Inflammatory macrophage treated with lipopolysaccharide for 4 hours (primary cell): ENCODE data around the gene ATXN7L1.
"Not testable (repeated sequence)": the region's sequence is repeated elsewhere in the genome, so short reads cannot be mapped to it uniquely, and the experiment has no call there.

Experiments
- DNase-seq: peaks from one replicate; pipeline ENCODE4 v3.0.0-alpha.2; 2020

Gene ATXN7L1

GRCh38 chr7:105857009-105857952 is 19.1 kb downstream of the ATXN7L1 start:
- DNase-seq: no peak

GRCh38 chr7:105854498-105854897 is 21.9 kb downstream of the ATXN7L1 start:
- no peak for DNase-seq

- no peak for DNase-seq
Measured at GRCh38 chr7:105853931-105854419, 22.4 kb downstream of the ATXN7L1 start.

GRCh38 chr7:105851064-105851463 is 25.3 kb downstream of the ATXN7L1 start:
- no peak for DNase-seq

GRCh38 chr7:105849122-105849855 is 27.1 kb downstream of the ATXN7L1 start:
- DNase-seq: no peak

- no peak for DNase-seq
Measured at GRCh38 chr7:105846404-105846803, 30.0 kb downstream of the ATXN7L1 start.

- not testable (repeated sequence) for DNase-seq
Measured at GRCh38 chr7:105844681-105845080, 31.7 kb downstream of the ATXN7L1 start.

GRCh38 chr7:105841866-105842265 is 34.5 kb downstream of the ATXN7L1 start:
- no peak for DNase-seq

GRCh38 chr7:105840981-105841749 is 35.2 kb downstream of the ATXN7L1 start:
- no peak for DNase-seq

- DNase-seq: no peak
Measured at GRCh38 chr7:105839266-105839665, 37.1 kb downstream of the ATXN7L1 start.

GRCh38 chr7:105838627-105839231 is 37.7 kb downstream of the ATXN7L1 start:
- no peak for DNase-seq

GRCh38 chr7:105837765-105838626 is 38.4 kb downstream of the ATXN7L1 start:
- DNase-seq: no peak

GRCh38 chr7:105835441-105835840 is 41.0 kb downstream of the ATXN7L1 start:
- no peak for DNase-seq

- DNase-seq: peak; percentile 4
Measured at GRCh38 chr7:105831824-105832535, 44.4 kb downstream of the ATXN7L1 start.

GRCh38 chr7:105831302-105831620 is 45.1 kb downstream of the ATXN7L1 start:
- no peak for DNase-seq

GRCh38 chr7:105830405-105831301 is 45.7 kb downstream of the ATXN7L1 start:
- DNase-seq: no peak

- DNase-seq: no peak
Measured at GRCh38 chr7:105829681-105830322, 46.6 kb downstream of the ATXN7L1 start.

- no peak for DNase-seq
Measured at GRCh38 chr7:105828141-105828540, 48.3 kb downstream of the ATXN7L1 start.

GRCh38 chr7:105827151-105827875 is 49.1 kb downstream of the ATXN7L1 start:
- no peak for DNase-seq
